GM18519 (cell line): ENCODE measurements around the gene UGT2A1.

Experiments used
- ATAC-seq: cut with Tn5 transposase; IDR thresholded peaks from one replicate; pipeline ENCODE4 v1.9.1; 2021; ENCODE audit warnings: mild to moderate bottlenecking, moderate library complexity; ENCODE audit not compliant: unreplicated experiment, low FRiP score

UGT2A1 gene

DNA sequence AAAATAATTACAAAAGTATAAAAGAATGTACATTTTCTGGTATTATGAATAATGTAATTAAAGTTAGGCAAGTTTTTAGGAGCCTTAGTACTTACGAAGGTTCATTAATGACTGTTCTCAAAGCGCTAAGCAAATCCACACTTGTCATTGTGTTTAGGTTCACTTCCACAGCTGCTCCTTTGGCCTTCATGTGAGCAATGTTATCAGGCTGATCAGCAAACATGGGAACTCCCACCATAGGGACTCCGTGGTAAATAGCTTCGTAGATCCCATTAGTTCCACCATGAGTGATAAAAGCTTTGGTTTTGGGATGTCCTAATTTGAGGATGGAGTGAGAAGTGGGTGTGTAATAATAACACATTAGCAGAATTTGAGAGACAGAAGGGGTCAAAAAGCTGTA is 58.7 kb downstream of the UGT2A1 start:
- no peak for ATAC-seq

DNA sequence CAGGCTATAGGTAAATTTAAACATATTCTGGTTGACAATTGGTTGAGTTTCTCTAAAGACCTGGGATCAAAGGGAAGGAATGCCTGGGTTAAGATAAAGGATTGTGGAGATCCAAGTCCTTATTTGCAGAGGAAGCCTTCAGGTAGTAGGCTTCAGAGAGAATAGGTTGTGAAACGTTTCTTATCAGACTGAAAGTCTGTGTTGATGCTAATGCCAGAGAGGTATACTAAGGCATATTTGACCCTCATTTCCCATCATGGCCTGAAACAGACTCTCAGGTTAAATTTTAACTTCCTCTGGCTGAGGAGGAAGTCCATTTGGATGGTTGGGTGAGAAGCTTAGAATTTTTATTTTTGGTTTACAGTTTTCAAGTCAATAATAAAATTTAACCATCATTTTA is 61.7 kb downstream of the UGT2A1 start:
- ATAC-seq = no peak

DNA sequence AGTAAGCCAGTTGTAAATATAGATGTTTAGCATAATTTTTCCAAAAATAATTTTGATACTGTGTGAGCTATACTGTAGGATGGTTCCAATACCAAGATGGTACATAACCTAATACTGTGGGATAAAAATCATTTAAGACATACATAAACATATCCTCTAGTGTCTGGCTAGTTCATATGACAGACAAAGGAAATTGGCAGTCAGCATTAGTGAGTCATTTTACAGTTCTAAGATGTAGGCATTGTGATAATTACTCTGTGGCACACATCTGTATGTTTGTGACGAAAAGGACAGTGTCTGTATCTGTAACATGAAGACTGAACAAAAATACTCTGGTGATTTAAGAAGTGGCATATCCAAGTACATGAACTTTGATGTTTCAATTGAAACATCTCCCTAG is 63.2 kb downstream of the UGT2A1 start:
- no peak for ATAC-seq

DNA sequence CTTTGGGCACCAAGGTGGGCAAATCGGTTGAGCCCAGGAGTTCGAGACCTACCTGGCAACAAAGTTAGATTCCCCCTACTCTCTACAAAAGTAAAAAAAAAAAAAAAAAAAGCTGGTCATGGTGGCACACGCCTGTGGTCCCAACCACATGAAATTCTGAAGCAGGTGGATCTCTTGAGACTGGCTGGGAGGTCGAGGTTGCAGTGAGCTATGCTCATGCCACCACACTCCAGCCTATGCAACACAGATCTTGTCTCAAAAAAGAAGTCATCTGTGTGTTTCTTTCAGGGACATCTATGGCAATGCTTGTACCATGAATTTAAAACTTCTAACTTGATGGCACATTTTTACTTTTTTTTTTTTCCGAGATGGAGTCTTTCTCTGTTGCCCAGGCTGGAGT is 68.9 kb downstream of the UGT2A1 start:
- ATAC-seq = no peak

DNA sequence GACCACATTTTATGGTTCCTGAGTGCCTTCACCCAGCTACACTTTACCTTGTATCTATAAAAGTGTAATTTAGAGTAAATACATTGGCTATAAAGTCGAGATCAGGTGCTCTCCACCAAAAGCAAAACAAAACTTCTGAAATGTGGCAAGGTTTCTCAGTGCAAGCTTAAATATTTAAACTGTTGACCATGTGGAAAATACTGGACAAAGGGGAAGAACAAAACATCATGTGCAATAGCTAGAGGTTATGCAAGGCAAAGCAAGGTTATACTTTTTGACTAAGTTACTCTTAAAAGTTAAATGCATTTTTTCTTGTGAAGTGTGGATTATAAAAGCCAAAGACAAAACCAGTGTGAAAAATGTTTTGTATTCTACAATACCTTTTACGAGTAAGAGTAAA is 69.5 kb downstream of the UGT2A1 start:
- no peak for ATAC-seq

DNA sequence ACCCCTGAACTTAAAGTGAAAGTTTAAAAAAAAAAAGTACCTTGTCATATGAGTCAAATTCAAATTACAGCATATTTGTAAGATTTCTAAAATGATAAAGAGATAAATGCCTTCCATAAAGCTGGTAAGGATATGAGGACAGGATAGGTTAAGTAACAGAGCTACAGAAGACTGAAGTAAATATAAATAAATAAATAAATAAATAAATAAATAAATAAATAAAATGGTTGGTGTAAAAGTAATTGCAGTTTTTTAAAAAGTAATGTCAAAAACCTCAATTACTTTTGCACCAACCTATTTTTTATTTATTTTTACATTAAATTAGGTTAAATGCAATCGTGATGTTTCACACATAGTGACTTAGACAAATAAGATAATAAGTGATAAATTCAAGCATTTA is 75.8 kb downstream of the UGT2A1 start:
- ATAC-seq = no peak

DNA sequence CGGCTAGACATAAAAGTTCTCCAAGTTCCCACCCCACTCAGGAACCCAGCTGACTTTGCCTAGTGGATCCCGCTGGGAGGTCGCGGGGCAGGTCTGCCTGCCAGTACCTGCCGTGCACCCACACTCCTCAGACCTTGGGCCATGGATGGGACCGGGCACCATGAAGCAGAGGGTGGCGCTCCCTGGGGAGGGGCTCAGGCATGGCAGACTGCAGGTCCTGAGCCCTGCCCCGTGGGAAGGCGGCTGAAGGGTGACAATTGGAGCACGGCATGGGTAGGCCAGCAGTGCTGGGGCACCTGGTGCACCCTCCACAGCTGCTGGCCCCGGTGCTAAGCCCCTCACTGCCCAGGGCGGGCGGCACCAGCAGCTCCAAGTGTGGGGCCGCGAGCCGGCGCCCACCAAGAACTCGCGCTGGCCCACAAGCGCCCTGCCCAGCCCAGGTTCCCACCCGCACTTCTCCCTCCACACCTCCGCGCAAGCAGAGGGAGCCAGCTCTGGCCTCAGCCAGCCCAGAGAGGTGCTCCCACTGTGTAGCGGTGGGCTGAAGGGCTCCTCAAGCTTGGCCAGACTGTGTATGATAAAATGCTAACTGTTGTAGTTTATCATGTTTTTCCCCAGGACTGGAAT is 76.7 kb downstream of the UGT2A1 start:
- ATAC-seq = no peak

DNA sequence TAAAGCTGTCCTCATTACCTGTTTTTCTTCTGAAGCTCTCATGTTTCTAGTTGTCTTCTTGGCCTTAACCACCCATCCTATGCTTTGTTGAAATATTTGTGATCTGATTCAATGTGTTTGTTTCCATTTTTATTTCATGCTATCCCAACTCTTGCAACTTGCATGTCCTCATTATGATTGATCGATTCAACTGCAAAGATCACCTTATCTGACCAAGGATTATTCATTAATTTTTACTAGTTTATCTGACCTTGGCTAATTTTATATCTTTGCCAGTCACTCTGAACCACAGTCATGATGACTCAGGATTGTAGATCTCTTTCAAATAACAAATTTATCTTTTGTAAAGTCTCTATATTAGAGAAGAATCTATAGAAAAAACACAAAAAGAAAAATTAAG is 84.3 kb downstream of the UGT2A1 start:
- ATAC-seq = no peak

DNA sequence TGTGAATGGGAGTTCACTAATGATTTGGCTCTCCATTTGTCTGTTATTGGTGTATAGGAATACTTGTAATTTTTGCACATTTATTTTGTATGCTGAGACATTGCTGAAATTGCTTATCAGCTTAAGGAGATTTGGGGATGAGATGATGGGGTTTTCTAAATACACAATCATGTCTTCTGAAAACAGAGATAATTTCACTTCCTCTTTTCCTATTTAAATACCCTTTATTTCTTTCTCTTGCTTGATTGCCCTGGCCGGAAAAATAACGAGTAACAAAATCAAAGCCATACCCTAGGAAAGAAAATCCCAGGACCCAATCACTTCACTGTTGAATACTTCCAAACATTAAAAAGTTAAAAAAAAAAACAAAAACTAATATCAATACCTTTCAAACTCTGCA is 89.6 kb downstream of the UGT2A1 start:
- ATAC-seq = no peak

DNA sequence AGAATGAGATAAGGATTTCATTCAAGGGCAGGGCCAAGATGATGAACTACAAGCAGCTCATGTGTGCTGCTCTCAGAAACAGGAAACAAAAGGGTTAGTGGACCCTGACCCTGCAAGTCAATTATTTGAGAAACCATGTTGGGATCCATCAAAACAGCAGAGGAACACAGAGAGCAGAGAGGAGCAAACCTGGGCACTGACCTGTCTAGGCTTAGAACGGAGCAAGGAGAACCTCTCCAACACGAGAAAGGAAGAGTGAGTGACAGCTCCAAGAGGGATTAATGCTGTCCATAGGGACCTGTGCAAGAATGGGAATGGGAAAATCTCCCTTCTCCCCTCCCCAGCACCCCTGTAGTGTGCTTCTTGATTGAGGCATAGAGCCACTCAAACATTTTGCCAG is 103.4 kb downstream of the UGT2A1 start:
- no peak for ATAC-seq

DNA sequence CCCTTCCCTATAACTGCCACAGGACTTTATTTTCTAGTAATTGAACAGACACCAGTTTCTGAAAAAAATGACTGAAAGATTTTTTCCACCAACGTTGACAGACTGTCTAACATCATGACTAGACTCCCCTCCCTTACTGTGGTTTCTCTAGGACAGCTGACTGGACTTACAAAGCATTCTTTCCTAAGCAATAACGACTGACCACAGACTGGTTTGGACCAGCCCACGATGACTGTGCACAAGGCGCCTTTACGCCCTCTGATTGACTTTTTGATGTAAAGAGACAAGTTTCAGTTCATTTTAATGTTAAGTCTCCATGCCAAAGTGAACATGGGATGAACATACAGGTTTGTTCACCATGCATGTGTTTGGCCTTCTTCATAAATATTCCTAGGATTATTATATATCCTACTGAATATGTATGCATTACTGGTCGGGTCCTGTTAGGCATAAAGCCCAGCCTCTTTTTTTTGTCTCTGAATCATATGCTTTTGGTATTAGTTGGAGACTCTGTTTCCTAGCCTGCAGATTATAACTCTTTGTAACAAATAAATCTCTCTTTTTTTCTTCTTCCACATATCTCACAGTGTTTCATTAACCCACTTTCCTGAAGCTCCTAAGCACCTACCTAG is 106.8 kb downstream of the UGT2A1 start:
- ATAC-seq = no peak
